Mesodermal cell (in vitro differentiated cells): ENCODE data around the gene SPOCK2.

Experiments
- H3K27ac ChIP-seq: 2 replicates; pipeline ENCODE4 v1.7.0; 2013; ENCODE audit warnings: mild to moderate bottlenecking, low read depth, low read length, moderate library complexity; ENCODE audit not compliant: severe bottlenecking
- H3K36me3 ChIP-seq: 2 replicates; pipeline ENCODE4 v1.7.1; 2013; ENCODE audit warnings: mild to moderate bottlenecking, low read length, moderate library complexity; ENCODE audit not compliant: control insufficient read depth, insufficient read depth
- H3K4me1 ChIP-seq: one replicate; pipeline ENCODE4 v1.7.1; 2013; ENCODE audit warnings: mild to moderate bottlenecking, low read length; ENCODE audit not compliant: insufficient read depth, control insufficient read depth, poor library complexity, severe bottlenecking
- H3K4me3 ChIP-seq: 2 replicates; pipeline ENCODE4 v1.7.0; 2013; ENCODE audit warnings: low read length, control low read depth, mild to moderate bottlenecking; ENCODE audit not compliant: insufficient read depth, poor library complexity, severe bottlenecking; ENCODE audit errors: extremely low read depth
- H3K9me3 ChIP-seq: 2 replicates; pipeline ENCODE4 v1.7.1; 2013; ENCODE audit warnings: mild to moderate bottlenecking, low read length, moderate library complexity; ENCODE audit not compliant: control insufficient read depth
- WGBS, 2 experiments: methylation state at CpG; one replicate each; pipeline ENCODE4 v1.1.5; 2013; ENCODE audit warnings: missing lambda C conversion rate in 2 of 2; ENCODE audit not compliant: insufficient coverage in 2 of 2; 5-methylcytosine and 5-hydroxymethylcytosine counted together

The SPOCK2 gene

GRCh38 chr10:72049969-72050781 lies 38.2 kb downstream of the SPOCK2 start:
- no peak overlapping the region for H3K27ac ChIP-seq
- WGBS, 2 experiments, result 87 to 94% methylated on average over 2 to 3 of the region's 5 CpGs
- no peak overlapping the region for H3K4me3 ChIP-seq
- H3K36me3 ChIP-seq, result no peaks in the 10 kb centered on the region
- peaks cover 10% of the 10 kb centered on the region for H3K9me3 ChIP-seq
- H3K4me1 ChIP-seq, result no peaks in the 10 kb centered on the region

GRCh38 chr10:72049472-72049871 lies 38.9 kb downstream of the SPOCK2 start:
- no peaks in the 10 kb centered on the region for H3K36me3 ChIP-seq
- peaks cover 10% of the 10 kb centered on the region for H3K9me3 ChIP-seq
- peaks cover 5% of the 10 kb centered on the region for H3K4me1 ChIP-seq
- H3K27ac ChIP-seq, result no peak overlapping the region
- WGBS, 2 experiments, result 57 to 86% methylated on average over 1 of the region's 1 CpG
- no peak overlapping the region for H3K4me3 ChIP-seq

DNA sequence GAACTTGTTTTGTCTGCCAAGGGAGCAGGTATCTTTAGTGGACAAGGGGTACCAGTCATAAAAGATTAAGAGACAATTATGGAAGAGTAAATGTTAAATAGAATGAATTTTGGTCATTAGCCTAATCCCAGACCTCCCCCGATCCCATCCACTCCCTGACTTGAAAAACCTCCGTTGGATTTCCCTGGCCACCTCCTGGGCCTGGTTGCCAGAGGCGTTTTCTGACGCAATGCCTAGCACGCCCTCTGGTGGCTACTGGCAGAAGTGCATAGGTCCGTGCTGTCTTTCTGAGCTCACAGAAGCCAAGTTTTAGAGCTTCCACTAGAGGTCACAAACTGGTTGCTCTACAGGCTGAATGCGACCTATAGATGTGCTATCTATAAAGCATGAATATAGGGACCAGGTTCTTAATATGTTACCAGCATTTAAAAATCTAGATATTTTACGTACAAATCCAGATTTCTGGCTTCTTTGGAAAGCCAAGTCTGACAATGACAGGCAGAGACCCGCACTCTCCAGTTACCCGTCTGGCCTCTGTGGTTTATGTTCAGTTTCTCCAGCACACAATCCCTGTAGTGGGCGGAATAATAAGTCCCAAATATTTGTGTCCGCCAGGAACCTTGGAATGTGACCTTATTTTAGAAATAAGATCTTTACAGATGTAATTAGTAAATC lies 39.8 kb downstream of the SPOCK2 start:
- Histone ChIP-seq H3K9me3 (peaks cover 10% of the 10 kb centered on the region), H3K4me3 (no peak overlapping the region), H3K36me3 (no peaks in the 10 kb centered on the region), H3K4me1 (peaks cover 13% of the 10 kb centered on the region), H3K27ac (peak overlapping the region; percentile 37)
- WGBS, 2 experiments, result 14 to 28% methylated on average over 7 to 9 of the region's 12 CpGs

DNA sequence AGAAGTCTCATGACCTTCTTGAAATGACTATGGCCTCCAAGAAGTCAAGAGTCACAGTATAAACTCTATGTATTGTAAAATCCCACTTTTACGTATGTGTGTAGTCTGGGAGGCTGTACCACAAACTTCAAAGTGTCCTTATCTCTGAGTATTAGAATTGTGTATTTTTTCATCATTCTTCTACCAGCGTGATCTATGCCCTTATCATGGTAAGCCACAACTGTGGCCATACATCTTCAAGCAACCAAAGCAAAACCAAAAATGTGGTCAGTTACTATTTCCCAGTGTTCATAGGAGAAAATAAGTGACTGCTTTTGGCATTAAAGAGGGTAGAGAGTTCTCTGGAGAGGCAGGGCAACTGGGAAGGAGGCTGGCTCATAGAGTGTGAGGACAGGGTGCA lies 42.8 kb downstream of the SPOCK2 start:
- Histone ChIP-seq H3K36me3 (no peaks in the 10 kb centered on the region), H3K4me3 (no peak overlapping the region), H3K4me1 (peaks cover 23% of the 10 kb centered on the region), H3K9me3 (peaks cover 10% of the 10 kb centered on the region), H3K27ac (no peak overlapping the region)
- WGBS, 2 experiments, result 80% methylated on average over 1 of the region's 2 CpGs; no CpG with 5 or more reads in 1 of the 2 experiments

DNA sequence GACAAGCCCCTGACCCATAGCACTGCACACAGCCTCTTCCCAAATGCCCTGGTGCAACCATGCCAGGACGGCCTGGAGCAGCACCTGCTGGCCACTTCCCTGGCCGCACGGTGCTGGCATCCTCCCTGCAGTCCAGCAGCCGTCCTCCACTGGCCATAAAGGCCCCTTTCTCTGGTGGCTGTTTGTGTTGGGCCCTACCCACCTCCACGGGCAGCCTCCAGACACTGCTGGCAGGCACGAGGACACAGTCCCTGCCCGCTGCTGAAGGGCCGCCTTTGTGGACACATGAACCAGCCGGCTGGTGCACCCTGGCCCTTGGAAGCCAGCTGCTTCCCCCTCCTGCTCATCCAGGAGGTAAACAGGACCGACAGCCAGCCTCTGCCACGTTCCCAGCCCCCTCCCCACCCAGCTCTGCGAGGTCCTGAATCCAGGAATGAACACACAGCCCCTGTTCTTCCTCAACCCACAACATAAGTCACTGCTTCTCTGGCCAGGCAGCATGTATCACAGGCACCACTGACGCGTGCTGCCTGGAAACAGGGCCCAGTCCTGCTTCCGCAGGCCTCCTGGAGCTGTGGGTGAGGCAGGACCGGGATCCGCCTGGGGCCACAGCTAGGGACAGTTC lies 43.8 kb downstream of the SPOCK2 start:
- H3K36me3 ChIP-seq, result no peaks in the 10 kb centered on the region
- H3K27ac ChIP-seq, result peak overlapping the region; percentile 71
- H3K4me1 ChIP-seq, result peaks cover 27% of the 10 kb centered on the region
- 73 to 80% methylated on average over 10 to 17 of the region's 17 CpGs for WGBS, 2 experiments
- H3K4me3 ChIP-seq, result no peak overlapping the region
- peaks cover 4% of the 10 kb centered on the region for H3K9me3 ChIP-seq

- 89 to 94% methylated on average over 7 to 10 of the region's 10 CpGs for WGBS, 2 experiments
- Histone ChIP-seq H3K36me3 (no peaks in the 10 kb centered on the region), H3K9me3 (no peaks in the 10 kb centered on the region), H3K4me1 (peaks cover 39% of the 10 kb centered on the region), H3K27ac (peak overlapping the region; percentile 36), H3K4me3 (no peak overlapping the region)
Measured at GRCh38 chr10:72043016-72043834, 45.1 kb downstream of the SPOCK2 start.

DNA sequence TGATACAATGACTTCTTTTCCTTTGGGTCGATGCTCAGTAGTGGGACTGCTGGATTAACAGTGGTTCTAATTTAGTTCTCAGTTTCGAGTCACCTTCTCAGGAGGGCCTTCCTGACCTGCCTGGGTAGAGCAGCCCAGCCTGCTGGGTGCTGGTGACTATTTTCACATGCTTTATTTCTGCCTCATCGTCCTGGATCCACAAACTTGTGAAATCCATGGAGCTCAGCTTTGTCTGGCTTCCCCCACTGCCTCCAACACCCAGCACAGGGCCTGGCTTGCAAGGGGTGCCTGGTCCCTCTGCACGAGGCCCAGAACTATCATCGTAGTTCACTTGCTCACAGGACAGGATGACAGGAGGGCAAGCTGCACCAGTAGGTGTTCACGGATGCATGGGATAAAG lies 46.9 kb downstream of the SPOCK2 start:
- WGBS, 2 experiments, result 92 to 96% methylated on average over 5 to 6 of the region's 6 CpGs
- Histone ChIP-seq H3K4me1 (peaks cover 52% of the 10 kb centered on the region), H3K36me3 (no peaks in the 10 kb centered on the region), H3K27ac (no peak overlapping the region), H3K4me3 (no peak overlapping the region), H3K9me3 (no peaks in the 10 kb centered on the region)

DNA sequence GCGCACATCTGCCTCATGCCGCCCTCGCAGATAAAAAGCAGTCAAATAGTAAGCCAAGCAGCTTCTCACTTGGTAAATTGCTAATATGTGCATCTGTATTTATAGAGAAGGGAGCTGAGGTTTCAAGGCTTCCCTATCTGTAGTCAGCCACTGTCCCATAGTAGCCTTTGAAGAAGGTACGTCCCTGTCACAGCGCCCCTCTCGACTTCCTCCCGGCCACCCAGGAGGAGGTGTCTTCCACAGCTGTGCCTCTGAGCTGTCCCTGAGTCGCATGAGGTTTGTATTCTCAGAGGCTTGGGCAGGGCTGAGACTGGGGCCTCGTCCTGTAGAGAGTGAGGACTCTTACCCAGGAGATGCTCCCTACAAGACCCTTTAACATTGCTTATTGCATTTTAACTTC lies 49.0 kb downstream of the SPOCK2 start:
- Histone ChIP-seq H3K4me1 (peaks cover 45% of the 10 kb centered on the region), H3K9me3 (no peaks in the 10 kb centered on the region), H3K36me3 (no peaks in the 10 kb centered on the region), H3K4me3 (no peak overlapping the region), H3K27ac (no peak overlapping the region)
- 54 to 79% methylated on average over 4 to 5 of the region's 9 CpGs for WGBS, 2 experiments

GRCh38 chr10:72038458-72039001 lies 49.8 kb downstream of the SPOCK2 start:
- no peaks in the 10 kb centered on the region for H3K9me3 ChIP-seq
- H3K4me3 ChIP-seq, result no peak overlapping the region
- 89 to 91% methylated on average over 11 to 13 of the region's 13 CpGs for WGBS, 2 experiments
- H3K4me1 ChIP-seq, result peaks cover 38% of the 10 kb centered on the region
- no peaks in the 10 kb centered on the region for H3K36me3 ChIP-seq
- H3K27ac ChIP-seq, result peak overlapping the region; percentile 59

- Histone ChIP-seq H3K4me1 (peaks cover 34% of the 10 kb centered on the region), H3K36me3 (no peaks in the 10 kb centered on the region), H3K27ac (peak overlapping the region; percentile 29), H3K4me3 (no peak overlapping the region), H3K9me3 (no peaks in the 10 kb centered on the region)
- 62 to 67% methylated on average over 3 of the region's 3 CpGs for WGBS, 2 experiments
Measured at GRCh38 chr10:72037811-72038210, 50.5 kb downstream of the SPOCK2 start.
